WTC11 (cell line): ENCODE measurements around the gene OR4C6. TPM values are rescaled to one million over a fixed set of nuclear protein-coding genes. Genes with fewer than 3 reads are reported as not detected.

Source experiments
- ATAC-seq: fragments of 200-7000 bp; cut with Tn5 transposase; 2 replicates; pipeline ENCODE4 v1.10.0; 2021; ENCODE audit warnings: mild to moderate bottlenecking, moderate library complexity
- CTCF ChIA-PET: fragments of 300-600 bp; sonication (Branson Sonifier 250); formaldehyde crosslinking; loops from one replicate; lab custom pipeline; 2021; ENCODE audit warnings: antibody characterized with exemption; lab: Charles Lee
- POLR2A ChIA-PET: fragments of 350-600 bp; sonication (Branson Sonifier 250); formaldehyde crosslinking; loops from one replicate; lab custom pipeline; 2021; ENCODE audit warnings: antibody characterized with exemption; lab: Charles Lee
- DNase-seq: peaks from one replicate; pipeline ENCODE4 v3.0.0; 2021; ENCODE audit warnings: low spot score
- H3K27ac Mint-ChIP-seq: 2 replicates; pipeline ENCODE4 v1.8.0; 2021; ENCODE audit warnings: mixed read lengths
- H3K27me3 Mint-ChIP-seq: 2 replicates; pipeline ENCODE4 v1.8.0; 2021; ENCODE audit warnings: low read depth, mild to moderate bottlenecking, moderate library complexity, mixed read lengths
- H3K36me3 Mint-ChIP-seq: 2 replicates; pipeline ENCODE4 v1.8.0; 2021; ENCODE audit warnings: mixed read lengths
- H3K4me1 Mint-ChIP-seq: 2 replicates; pipeline ENCODE4 v1.8.0; 2022; ENCODE audit warnings: mixed read lengths
- H3K4me3 Mint-ChIP-seq: 2 replicates; pipeline ENCODE4 v1.8.0; 2021; ENCODE audit warnings: mild to moderate bottlenecking, moderate library complexity, mixed read lengths
- H3K9me3 Mint-ChIP-seq: 2 replicates; pipeline ENCODE4 v1.8.0; 2021; ENCODE audit warnings: mixed read lengths
- CREB1 ChIP-seq: sonication (generic); formaldehyde crosslinking; IDR thresholded peaks from 2 replicates; pipeline ENCODE4 v1.8.0; 2023; ENCODE audit warnings: mild to moderate bottlenecking, missing genetic modification reagents
- CREM ChIP-seq: sonication (generic); formaldehyde crosslinking; IDR thresholded peaks from 2 replicates; pipeline ENCODE4 v1.8.1; 2022; ENCODE audit warnings: mild to moderate bottlenecking, missing genetic modification reagents, moderate library complexity
- E2F5 ChIP-seq: sonication (generic); formaldehyde crosslinking; IDR thresholded peaks from 2 replicates; pipeline ENCODE4 v1.8.1; 2022; ENCODE audit warnings: mild to moderate bottlenecking, moderate library complexity, missing genetic modification reagents
- EMX1 ChIP-seq: fragments of 250-450 bp; sonication (Bioruptor Pico); IDR thresholded peaks from 2 replicates; pipeline ENCODE4 v1.8.0; 2021; ENCODE audit warnings: mild to moderate bottlenecking
- ESRRA ChIP-seq: sonication (generic); formaldehyde crosslinking; IDR thresholded peaks from 2 replicates; pipeline ENCODE4 v1.8.1; 2022; ENCODE audit warnings: mild to moderate bottlenecking, missing genetic modification reagents, borderline replicate concordance
- FOXP4 ChIP-seq: sonication (generic); formaldehyde crosslinking; IDR thresholded peaks from 2 replicates; pipeline ENCODE4 v1.8.0; 2022; ENCODE audit warnings: mild to moderate bottlenecking, missing genetic modification reagents
- GABPB1 ChIP-seq: sonication (generic); formaldehyde crosslinking; IDR thresholded peaks from 2 replicates; pipeline ENCODE4 v1.8.1; 2023; ENCODE audit warnings: mild to moderate bottlenecking, missing genetic modification reagents
- GTF2I ChIP-seq: fragments of 250-450 bp; sonication (Bioruptor Pico); conservative IDR thresholded peaks from 2 replicates; pipeline ENCODE4 v1.4.0; 2021; ENCODE audit warnings: mild to moderate bottlenecking
- HMGA2 ChIP-seq: fragments of 250-450 bp; sonication (Bioruptor Pico); IDR thresholded peaks from 2 replicates; pipeline ENCODE4 v1.4.0; 2021; ENCODE audit warnings: mild to moderate bottlenecking, moderate library complexity
- IRF2 ChIP-seq: sonication (generic); formaldehyde crosslinking; IDR thresholded peaks from 2 replicates; pipeline ENCODE4 v1.8.0; 2022; ENCODE audit warnings: low read depth, missing genetic modification reagents, borderline replicate concordance
- MLX ChIP-seq: sonication (generic); formaldehyde crosslinking; IDR thresholded peaks from 2 replicates; pipeline ENCODE4 v1.8.1; 2023; ENCODE audit warnings: mild to moderate bottlenecking, missing genetic modification reagents, moderate library complexity
- MXD4 ChIP-seq: fragments of 250-450 bp; sonication (Bioruptor Pico); IDR thresholded peaks from 2 replicates; pipeline ENCODE4 v1.8.0; 2021; ENCODE audit warnings: mild to moderate bottlenecking, moderate library complexity, borderline replicate concordance
- MYBL2 ChIP-seq: sonication (generic); formaldehyde crosslinking; IDR thresholded peaks from 2 replicates; pipeline ENCODE4 v1.8.1; 2023; ENCODE audit warnings: mild to moderate bottlenecking, moderate library complexity, missing genetic modification reagents
- NFATC4 ChIP-seq: fragments of 250-450 bp; sonication (Bioruptor Pico); IDR thresholded peaks from 2 replicates; pipeline ENCODE4 v1.9.0; 2021; ENCODE audit warnings: mild to moderate bottlenecking
- NR2C2 ChIP-seq: sonication (generic); formaldehyde crosslinking; IDR thresholded peaks from 2 replicates; pipeline ENCODE4 v1.8.0; 2022; ENCODE audit warnings: mild to moderate bottlenecking, missing genetic modification reagents
- OVOL2 ChIP-seq: fragments of 250-450 bp; sonication (Bioruptor Pico); IDR thresholded peaks from 2 replicates; pipeline ENCODE4 v1.9.0; 2021; ENCODE audit warnings: mild to moderate bottlenecking, borderline replicate concordance
- PRRX2 ChIP-seq: fragments of 250-450 bp; sonication (Bioruptor Pico); IDR thresholded peaks from 2 replicates; pipeline ENCODE4 v1.8.0; 2021; ENCODE audit warnings: mild to moderate bottlenecking
- SP1 ChIP-seq: sonication (generic); formaldehyde crosslinking; conservative IDR thresholded peaks from 2 replicates; pipeline ENCODE4 v1.8.1; 2022; ENCODE audit warnings: missing genetic modification reagents
- TEAD4 ChIP-seq: sonication (generic); formaldehyde crosslinking; IDR thresholded peaks from 2 replicates; pipeline ENCODE4 v1.8.0; 2022; ENCODE audit warnings: mild to moderate bottlenecking, missing genetic modification reagents
- TP53 ChIP-seq: sonication (generic); formaldehyde crosslinking; IDR thresholded peaks from 2 replicates; pipeline ENCODE4 v1.8.1; 2023; ENCODE audit warnings: mild to moderate bottlenecking, missing genetic modification reagents
- USF1 ChIP-seq: sonication (generic); formaldehyde crosslinking; IDR thresholded peaks from 2 replicates; pipeline ENCODE4 v1.8.0; 2022; ENCODE audit warnings: mild to moderate bottlenecking, missing genetic modification reagents
- ZBTB43 ChIP-seq: sonication (generic); formaldehyde crosslinking; IDR thresholded peaks from 2 replicates; pipeline ENCODE4 v1.8.1; 2023; ENCODE audit warnings: mild to moderate bottlenecking, missing genetic modification reagents
- ZNF138 ChIP-seq: sonication (generic); formaldehyde crosslinking; conservative IDR thresholded peaks from 2 replicates; pipeline ENCODE4 v1.8.1; 2022; ENCODE audit warnings: mild to moderate bottlenecking, moderate library complexity, missing genetic modification reagents
- ZNF263 ChIP-seq: sonication (generic); formaldehyde crosslinking; IDR thresholded peaks from 2 replicates; pipeline ENCODE4 v1.8.1; 2022; ENCODE audit warnings: low read depth, mild to moderate bottlenecking, moderate library complexity, missing genetic modification reagents
- ZNF416 ChIP-seq: fragments of 250-450 bp; sonication (Bioruptor Pico); IDR thresholded peaks from 2 replicates; pipeline ENCODE4 v1.9.0; 2021; ENCODE audit warnings: mild to moderate bottlenecking, inconsistent platforms
- ZNF423 ChIP-seq: fragments of 250-450 bp; sonication (Bioruptor Pico); IDR thresholded peaks from 2 replicates; pipeline ENCODE4 v2.1.2; 2022; ENCODE audit warnings: mild to moderate bottlenecking, moderate library complexity
- ZNF532 ChIP-seq: fragments of 250-450 bp; sonication (Bioruptor Pico); IDR thresholded peaks from 2 replicates; pipeline ENCODE4 v1.9.0; 2021; ENCODE audit warnings: mild to moderate bottlenecking, borderline replicate concordance
- total RNA-seq: library from RNA; stranded (reverse); gene quantifications from 3 replicates; pipeline ENCODE4 v1.2.3, GENCODE V29; 2021

Gene OR4C6
- total RNA-seq, 1 experiment from 2014 or later: not detected

GRCh38 chr11:55658031-55658573 lies 3.9 kb upstream of the OR4C6 start:
- ChIA-PET CTCF (no interaction called here), POLR2A (no interaction called here)
- Mint-ChIP-seq H3K36me3 (peaks cover 56% of the 10 kb centered on the region), H3K4me1 (no peaks in the 10 kb centered on the region), H3K27ac (no peak overlapping the region), H3K9me3 (peaks cover 69% of the 10 kb centered on the region), H3K4me3 (no peak overlapping the region), H3K27me3 (peaks cover 8% of the 10 kb centered on the region)
- no peak for DNase-seq
- no peak for TF ChIP-seq ZNF532 (CRISPR knock-in tag)
- TF ChIP-seq USF1 (CRISPR knock-in tag): no peak
- TF ChIP-seq TP53: no peak
- no peak for TF ChIP-seq ESRRA (CRISPR knock-in tag)
- TF ChIP-seq CREB1 (CRISPR knock-in tag): no peak
- TF ChIP-seq EMX1 (CRISPR knock-in tag): no peak
- TF ChIP-seq GABPB1 (CRISPR knock-in tag): no peak
- TF ChIP-seq OVOL2 (CRISPR knock-in tag): no peak
- TF ChIP-seq SP1 (CRISPR knock-in tag): no peak
- no peak for TF ChIP-seq ZNF263 (CRISPR knock-in tag)
- TF ChIP-seq GTF2I (CRISPR knock-in tag): no peak
- TF ChIP-seq MYBL2: no peak
- no peak for TF ChIP-seq PRRX2 (CRISPR knock-in tag)
- no peak for TF ChIP-seq ZNF416 (CRISPR knock-in tag)
- no peak for TF ChIP-seq NR2C2 (CRISPR knock-in tag)
- no peak for TF ChIP-seq FOXP4
- ATAC-seq: no peak

GRCh38 chr11:55658608-55659007 lies 3.4 kb upstream of the OR4C6 start:
- ATAC-seq: no peak
- no peak for DNase-seq
- peaks cover 56% of the 10 kb centered on the region for H3K36me3 Mint-ChIP-seq
- no peak overlapping the region for H3K4me3 Mint-ChIP-seq
- no peak overlapping the region for H3K27ac Mint-ChIP-seq
- ChIA-PET POLR2A (no interaction called here), CTCF (no interaction called here)
- peaks cover 9% of the 10 kb centered on the region for H3K27me3 Mint-ChIP-seq
- no peaks in the 10 kb centered on the region for H3K4me1 Mint-ChIP-seq
- peaks cover 69% of the 10 kb centered on the region for H3K9me3 Mint-ChIP-seq
- no peak for TF ChIP-seq HMGA2 (CRISPR knock-in tag)
- no peak for TF ChIP-seq IRF2 (CRISPR knock-in tag)
- no peak for TF ChIP-seq ZNF423 (CRISPR knock-in tag)
- no peak for TF ChIP-seq TEAD4 (CRISPR knock-in tag)
- TF ChIP-seq CREM (CRISPR knock-in tag): no peak
- no peak for TF ChIP-seq E2F5 (CRISPR knock-in tag)
- no peak for TF ChIP-seq FOXP4
- TF ChIP-seq MLX: no peak
- TF ChIP-seq ZNF138 (CRISPR knock-in tag): no peak
- TF ChIP-seq ZBTB43 (CRISPR knock-in tag): no peak
- no peak for TF ChIP-seq NFATC4 (CRISPR knock-in tag)
- no peak for TF ChIP-seq MYBL2
- TF ChIP-seq MXD4: no peak
